Central memory CD4-positive, alpha-beta T cell (primary cell): ENCODE data around the gene NUTM1.
"Not testable (repeated sequence)": the region's sequence is repeated elsewhere in the genome, so short reads cannot be mapped to it uniquely, and the experiment has no call there.

ENCODE experiments used
- DNase-seq: peaks from one replicate; pipeline ENCODE4 v3.0.0; 2022

Gene NUTM1

GRCh38 chr15:34336991-34337556, 6.0 kb upstream of the NUTM1 start:
- peak; percentile 13 for DNase-seq

GRCh38 chr15:34337557-34338306, 5.4 kb upstream of the NUTM1 start, which contains the start of gene SLC12A6:
SLC12A6 (minus strand) TSS chr15:34337781; CDS start chr15:34336680, 1,101 bp downstream.
- peak; percentile 91 for DNase-seq

GRCh38 chr15:34338347-34338746, 4.8 kb upstream of the NUTM1 start:
- DNase-seq: no peak

GRCh38 chr15:34339946-34340345, 3.2 kb upstream of the NUTM1 start:
- no peak for DNase-seq

GRCh38 chr15:34341381-34342212, 1.5 kb upstream of the NUTM1 start:
- DNase-seq: no peak

GRCh38 chr15:34342213-34342736, 840 bp upstream of the NUTM1 start:
- not testable (repeated sequence) for DNase-seq

- no peak for DNase-seq
Measured at GRCh38 chr15:34347951-34348638, 5.0 kb downstream of the NUTM1 start.

- DNase-seq: no peak
Measured at GRCh38 chr15:34348735-34349300, 5.7 kb downstream of the NUTM1 start.

GRCh38 chr15:34349769-34350168, 6.7 kb downstream of the NUTM1 start:
- no peak for DNase-seq

GRCh38 chr15:34352996-34353395, 9.9 kb downstream of the NUTM1 start:
- not testable (repeated sequence) for DNase-seq

GRCh38 chr15:34353627-34354026, 10.5 kb downstream of the NUTM1 start:
- no peak for DNase-seq

- no peak for DNase-seq
Measured at GRCh38 chr15:34354286-34354685, 11.2 kb downstream of the NUTM1 start.

- no peak for DNase-seq
Measured at GRCh38 chr15:34355241-34355640, 12.1 kb downstream of the NUTM1 start.

- DNase-seq: no peak
Measured at GRCh38 chr15:34357653-34358052, 14.5 kb downstream of the NUTM1 start.

GRCh38 chr15:34358367-34358766, 15.3 kb downstream of the NUTM1 start:
- no peak for DNase-seq

- no peak for DNase-seq
Measured at GRCh38 chr15:34358948-34359347, 15.8 kb downstream of the NUTM1 start.

- no peak for DNase-seq
Measured at GRCh38 chr15:34359416-34359815, 16.3 kb downstream of the NUTM1 start.

GRCh38 chr15:34360298-34360697, 17.2 kb downstream of the NUTM1 start:
- DNase-seq: no peak

GRCh38 chr15:34361278-34361677, 18.2 kb downstream of the NUTM1 start:
- DNase-seq: no peak

GRCh38 chr15:34362047-34362773, 19.1 kb downstream of the NUTM1 start:
- DNase-seq: no peak

- no peak for DNase-seq
Measured at GRCh38 chr15:34364041-34364440, 20.9 kb downstream of the NUTM1 start.
